Mammary epithelial cell (primary cell): ENCODE measurements around the gene KAZN.

Source experiments
- EZH2 ChIP-seq: IDR thresholded peaks from 2 replicates; pipeline ENCODE4 v1.6.1; 2012; ENCODE audit warnings: low read length, inconsistent platforms, borderline replicate concordance
- TF ChIP-seq, protein P1 (sequence below), 2 donors: IDR thresholded peaks in 1 of 2; conservative IDR thresholded peaks in 1 of 2; 2 replicates each; pipeline ENCODE4 v1.5.1; 2011 to 2012; ENCODE audit warnings: inconsistent platforms in 2 of 2, low read length in 2 of 2, mild to moderate bottlenecking in 2 of 2, control low read depth in 1 of 2, low read depth in 1 of 2; ENCODE audit not compliant: insufficient read depth in 1 of 2; ENCODE audit errors: extremely low read depth in 1 of 2

GRCh38 chr1:14940285-14940870 is 341.9 kb downstream of the KAZN start:
- TF ChIP-seq, protein P1, sequence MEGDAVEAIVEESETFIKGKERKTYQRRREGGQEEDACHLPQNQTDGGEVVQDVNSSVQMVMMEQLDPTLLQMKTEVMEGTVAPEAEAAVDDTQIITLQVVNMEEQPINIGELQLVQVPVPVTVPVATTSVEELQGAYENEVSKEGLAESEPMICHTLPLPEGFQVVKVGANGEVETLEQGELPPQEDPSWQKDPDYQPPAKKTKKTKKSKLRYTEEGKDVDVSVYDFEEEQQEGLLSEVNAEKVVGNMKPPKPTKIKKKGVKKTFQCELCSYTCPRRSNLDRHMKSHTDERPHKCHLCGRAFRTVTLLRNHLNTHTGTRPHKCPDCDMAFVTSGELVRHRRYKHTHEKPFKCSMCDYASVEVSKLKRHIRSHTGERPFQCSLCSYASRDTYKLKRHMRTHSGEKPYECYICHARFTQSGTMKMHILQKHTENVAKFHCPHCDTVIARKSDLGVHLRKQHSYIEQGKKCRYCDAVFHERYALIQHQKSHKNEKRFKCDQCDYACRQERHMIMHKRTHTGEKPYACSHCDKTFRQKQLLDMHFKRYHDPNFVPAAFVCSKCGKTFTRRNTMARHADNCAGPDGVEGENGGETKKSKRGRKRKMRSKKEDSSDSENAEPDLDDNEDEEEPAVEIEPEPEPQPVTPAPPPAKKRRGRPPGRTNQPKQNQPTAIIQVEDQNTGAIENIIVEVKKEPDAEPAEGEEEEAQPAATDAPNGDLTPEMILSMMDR (conservative IDR thresholded peaks at IDR 0.05 in 1 of 2, IDR thresholded peaks at IDR 0.05 in 1 of 2; ENCODE audit: extremely low read depth in 1 of 2, insufficient read depth in 1 of 2, low read depth in 1 of 2, low read length in 2 of 2): no peak
- no peak for TF ChIP-seq EZH2
